Right cardiac atrium (tissue), 5 donors: ENCODE results near the gene LRRC7. TPM values are rescaled to one million over a fixed set of nuclear protein-coding genes. Genes with fewer than 3 reads are reported as not detected.

Source experiments
- ATAC-seq, 2 donors: fragments of 200-7000 bp; cut with Tn5 transposase; one replicate each; pipeline versions ENCODE4 v1.8.0 to v1.9.1; 2020; ENCODE audit warnings: moderate library complexity in 2 of 2, mild to moderate bottlenecking in 1 of 2
- DNase-seq, 3 donors: peaks; one replicate each; pipeline ENCODE4 v3.0.0-alpha.2; 2020
- H3K27ac ChIP-seq: one replicate; pipeline ENCODE4 v1.5.1; 2013; ENCODE audit warnings: mild to moderate bottlenecking, low read length, control low read depth, moderate library complexity
- H3K27me3 ChIP-seq: one replicate; pipeline ENCODE4 v1.6.1; 2013; ENCODE audit not compliant: control insufficient read depth, insufficient read depth
- H3K4me1 ChIP-seq: one replicate; pipeline ENCODE4 v1.6.1; 2013; ENCODE audit warnings: low read length; ENCODE audit not compliant: control insufficient read depth, insufficient read depth
- H3K4me3 ChIP-seq: one replicate; pipeline ENCODE4 v1.5.1; 2013; ENCODE audit warnings: low read length, control low read depth
- H3K9me3 ChIP-seq: one replicate; pipeline ENCODE4 v1.6.1; 2013; ENCODE audit warnings: low read length; ENCODE audit not compliant: control insufficient read depth
- WGBS: extraction: QIAGEN DNeasy Blood & Tissue Kit; methylation state at CpG from one replicate; pipeline ENCODE4 v1.1.7; 2013; 5-methylcytosine and 5-hydroxymethylcytosine counted together
- intact Hi-C, 4 donors: fragments of 100-400 bp; cut with DNase I; formaldehyde crosslinking; loops; one replicate each; pipeline versions ENCODE4 v1.11.0 to v1.14.0; 2022 to 2023
- polyA plus RNA-seq: library from polyadenylated mRNA; stranded (reverse); fragments of 200-250 nt; gene quantifications from one replicate; pipeline ENCODE4 v1.2.3, GENCODE V29; 2013
- total RNA-seq, 4 donors: library from RNA; stranded (reverse); fragmentation: NEBNext Ultra II Directional; extraction: Animal tissue kit (Norgen Biotek cat#: 25700); gene quantifications; one replicate each; pipeline ENCODE4 v1.2.1, GENCODE V29; 2021
- donor health status: healthy with polysubstance abuse.
- donor health status: DM: no; HTN: yes; CAD: no.
- donor health status: DM: no; HTN: no; CAD: no.
- donor health status: DM: no; HTN: yes; CAD: no; lungs with severe emphysema.
- donor health status: DM: yes; HTN: yes; CAD: no.

LRRC7 gene
- total and polyA plus RNA-seq, 5 donors: 0.91 to 6.5 (median 3.4) TPM

DNA sequence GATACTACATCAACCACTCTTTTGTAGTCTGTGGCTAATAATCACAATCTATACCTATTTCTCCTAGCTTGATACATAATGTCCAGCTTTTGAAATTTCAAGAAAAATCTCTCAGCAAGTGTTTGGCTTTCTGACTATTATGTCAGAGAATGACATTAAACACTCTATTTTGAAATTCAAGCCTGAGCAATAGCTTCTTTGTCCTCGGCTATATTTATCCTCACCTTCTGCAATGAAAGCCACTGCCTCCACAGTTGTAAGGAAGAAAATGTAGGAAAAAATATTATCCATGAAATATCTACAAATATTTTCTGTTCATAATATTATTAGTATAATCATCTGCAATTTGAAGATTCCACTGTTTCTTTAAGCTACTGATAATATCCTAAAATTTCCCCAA is 22.1 kb downstream of the LRRC7 start:
- intact Hi-C loops: no loop called here

DNA sequence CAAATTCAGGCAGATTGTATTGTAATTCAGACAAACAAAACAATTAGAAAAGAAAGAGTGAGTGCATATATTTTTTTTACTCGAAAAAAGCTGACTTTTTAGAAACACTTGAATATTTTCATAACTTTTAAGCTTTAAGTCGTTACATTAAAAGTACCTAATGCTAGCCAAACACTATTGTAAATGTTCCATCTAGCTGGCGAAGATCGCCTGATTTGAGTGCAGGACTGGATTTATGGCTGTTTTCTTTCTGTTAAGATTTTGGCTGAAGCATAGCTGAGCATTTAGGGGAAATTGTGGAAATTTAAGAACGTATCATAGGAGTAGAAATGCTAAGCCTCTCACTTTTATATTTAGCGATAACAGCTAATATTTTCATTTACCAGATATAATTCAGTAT is 24.6 kb downstream of the LRRC7 start:
- WGBS: 77% methylated on average over 6 of the region's 6 CpGs
- ATAC-seq: no peak

More for the DNA sequence above, 22.1 kb downstream of the LRRC7 start:
- WGBS: 80% methylated on average over 1 of the region's 1 CpG
- H3K27me3 ChIP-seq: no peaks in the 10 kb centered on the region
- ATAC-seq (no peak), DNase-seq (no peak)
- H3K4me3 ChIP-seq: no peak overlapping the region
- no peak overlapping the region for H3K27ac ChIP-seq
- no peaks in the 10 kb centered on the region for H3K4me1 ChIP-seq
- H3K9me3 ChIP-seq: no peaks in the 10 kb centered on the region

DNA sequence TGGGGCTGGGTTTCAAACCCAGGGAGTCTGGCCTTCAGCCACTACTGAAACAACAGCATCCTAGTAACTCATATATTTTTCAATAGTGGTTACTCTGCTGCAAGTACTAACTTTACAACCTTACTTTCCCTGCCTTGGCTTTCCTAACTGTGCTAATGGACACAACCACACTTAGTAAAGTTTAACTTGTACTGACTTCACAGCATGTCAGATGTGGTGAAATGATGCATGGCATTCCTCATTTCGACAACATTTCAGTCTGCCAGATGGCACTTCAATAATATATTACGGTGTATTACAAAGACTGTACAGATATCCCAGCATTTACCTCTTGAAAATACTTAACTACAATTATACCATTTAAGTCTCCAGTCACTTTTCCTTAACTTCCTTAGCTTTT is 27.8 kb downstream of the LRRC7 start:
- no peaks in the 10 kb centered on the region for H3K4me1 ChIP-seq
- no peaks in the 10 kb centered on the region for H3K27me3 ChIP-seq
- DNase-seq (no peak), ATAC-seq (no peak)
- no peaks in the 10 kb centered on the region for H3K9me3 ChIP-seq
- 83% methylated on average over 2 of the region's 2 CpGs for WGBS
- no peak overlapping the region for H3K4me3 ChIP-seq
- intact Hi-C loops: no loop called here
- no peak overlapping the region for H3K27ac ChIP-seq

More for the DNA sequence above, 24.6 kb downstream of the LRRC7 start:
- no peak overlapping the region for H3K4me3 ChIP-seq
- DNase-seq: no peak
- intact Hi-C loops: no loop called here
- H3K9me3 ChIP-seq: no peaks in the 10 kb centered on the region
- no peaks in the 10 kb centered on the region for H3K27me3 ChIP-seq
- no peak overlapping the region for H3K27ac ChIP-seq
- H3K4me1 ChIP-seq: no peaks in the 10 kb centered on the region

DNA sequence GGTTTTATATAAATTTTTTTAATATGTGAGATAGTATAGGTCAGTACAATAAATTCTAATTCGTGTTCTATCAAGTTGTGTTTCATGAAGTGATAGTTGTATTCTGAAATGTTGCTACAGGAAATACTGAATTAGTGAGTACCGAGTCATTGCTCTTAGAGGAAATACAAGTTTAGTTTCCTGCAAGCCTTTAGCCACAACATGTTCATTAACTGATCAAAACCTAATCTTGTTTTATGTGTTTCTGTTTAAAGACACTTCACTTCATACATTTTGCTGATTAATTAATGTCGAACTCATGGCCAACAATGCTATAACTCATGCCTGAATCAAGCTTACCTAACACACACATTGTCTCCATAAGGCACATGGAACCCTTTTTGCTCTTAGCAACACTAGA is 43.6 kb downstream of the LRRC7 start:
- DNase-seq: no peak
- no peak for ATAC-seq
- WGBS: 56% methylated on average over 3 of the region's 3 CpGs
- no peaks in the 10 kb centered on the region for H3K27me3 ChIP-seq
- H3K4me1 ChIP-seq: peaks cover 2% of the 10 kb centered on the region
- H3K4me3 ChIP-seq: no peak overlapping the region
- H3K9me3 ChIP-seq: no peaks in the 10 kb centered on the region
- no peak overlapping the region for H3K27ac ChIP-seq
- intact Hi-C loops: no loop called here

DNA sequence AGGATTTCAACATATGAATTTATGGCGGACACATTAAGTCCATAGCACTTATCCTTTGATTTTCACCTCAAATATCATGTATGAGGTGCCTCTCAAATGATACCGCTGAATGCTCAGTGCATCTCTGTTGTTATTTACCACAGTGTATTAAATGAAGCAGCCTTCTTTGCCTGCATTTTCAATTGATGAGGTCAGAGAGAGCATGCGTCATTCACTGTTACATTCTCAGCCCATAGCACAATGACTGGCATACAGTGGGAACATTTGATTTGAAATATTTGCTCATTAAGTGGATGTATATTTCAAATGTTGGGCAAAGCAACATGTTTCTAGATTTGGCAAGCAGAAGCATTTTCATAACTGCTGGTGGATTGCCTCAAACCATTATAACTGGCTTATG is 45.7 kb downstream of the LRRC7 start:
- Histone ChIP-seq H3K27me3 (no peaks in the 10 kb centered on the region), H3K27ac (no peak overlapping the region), H3K4me1 (no peaks in the 10 kb centered on the region), H3K9me3 (no peaks in the 10 kb centered on the region), H3K4me3 (no peak overlapping the region)
- ATAC-seq (no peak), DNase-seq (no peak)
- 89% methylated on average over 3 of the region's 3 CpGs for WGBS
- intact Hi-C loops: no loop called here

DNA sequence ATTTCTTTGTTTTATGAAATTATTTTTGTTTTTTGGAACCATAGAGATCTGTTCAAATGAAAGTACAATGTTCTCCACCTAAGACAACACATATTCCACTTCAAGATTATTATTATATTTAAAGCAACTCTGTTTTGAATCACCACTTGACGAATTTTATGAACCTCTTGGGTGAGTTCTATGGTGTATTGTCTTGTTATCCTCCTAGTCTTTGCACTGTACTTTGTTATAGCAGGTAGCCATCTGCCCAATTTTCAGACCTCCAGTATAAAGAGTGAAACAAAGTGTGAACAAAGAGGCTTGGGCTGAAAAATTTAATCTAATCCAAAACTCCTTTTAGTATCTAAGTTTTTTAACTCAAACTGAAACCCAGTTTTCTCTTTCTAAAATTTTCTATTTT is 71.0 kb downstream of the LRRC7 start:
- no peaks in the 10 kb centered on the region for H3K27me3 ChIP-seq
- H3K9me3 ChIP-seq: no peaks in the 10 kb centered on the region
- H3K4me1 ChIP-seq: no peaks in the 10 kb centered on the region
- intact Hi-C loops: no loop called here
- 70% methylated on average over 1 of the region's 1 CpG for WGBS
- no peak overlapping the region for H3K4me3 ChIP-seq
- no peak for DNase-seq
- no peak for ATAC-seq
- H3K27ac ChIP-seq: no peak overlapping the region

DNA sequence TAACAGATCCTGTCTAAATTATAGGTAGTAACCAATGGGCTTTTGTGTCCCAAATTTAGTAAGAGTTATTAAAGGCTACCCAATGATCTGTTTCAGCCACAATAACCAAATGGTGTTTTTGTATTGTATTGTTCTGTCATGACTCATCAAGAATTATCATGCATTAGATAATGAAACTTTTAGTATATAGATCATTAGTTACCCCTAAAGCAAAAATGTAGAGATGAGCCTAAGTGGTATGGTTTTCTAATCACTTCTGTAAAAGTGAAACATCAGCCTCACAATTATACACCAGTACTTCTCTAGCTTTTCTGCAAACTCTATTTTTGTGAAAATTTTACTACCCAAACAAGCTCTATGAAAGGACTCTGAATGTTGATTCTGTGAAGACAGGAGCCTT is 71.4 kb downstream of the LRRC7 start:
- Histone ChIP-seq H3K27me3 (no peaks in the 10 kb centered on the region), H3K4me1 (no peaks in the 10 kb centered on the region), H3K9me3 (no peaks in the 10 kb centered on the region), H3K4me3 (no peak overlapping the region), H3K27ac (no peak overlapping the region)
- intact Hi-C loops: no loop called here
- DNase-seq (no peak), ATAC-seq (no peak)

DNA sequence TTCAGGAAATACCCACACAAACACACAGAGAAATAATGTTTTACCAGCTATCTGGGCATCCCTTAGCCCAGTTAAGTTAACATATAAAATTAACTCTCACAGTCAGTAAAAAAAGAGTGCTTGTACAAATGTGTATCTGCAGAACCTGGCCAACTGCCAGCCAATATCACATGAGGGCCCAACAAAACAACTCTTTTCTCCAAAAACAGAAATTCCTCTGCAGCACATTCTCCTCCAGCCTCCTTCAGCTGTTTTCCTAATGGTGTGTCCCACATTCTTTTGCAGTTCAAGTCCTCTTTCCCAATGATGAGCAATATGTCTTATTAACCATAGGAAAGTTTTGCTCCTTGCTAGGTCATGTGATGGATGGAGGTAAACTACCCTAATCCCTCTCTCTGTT is 75.5 kb downstream of the LRRC7 start:
- no peak overlapping the region for H3K4me3 ChIP-seq
- ATAC-seq (no peak), DNase-seq (no peak)
- intact Hi-C loops: no loop called here
- no peak overlapping the region for H3K27ac ChIP-seq
- H3K27me3 ChIP-seq: no peaks in the 10 kb centered on the region
- no peaks in the 10 kb centered on the region for H3K4me1 ChIP-seq
- no peaks in the 10 kb centered on the region for H3K9me3 ChIP-seq

DNA sequence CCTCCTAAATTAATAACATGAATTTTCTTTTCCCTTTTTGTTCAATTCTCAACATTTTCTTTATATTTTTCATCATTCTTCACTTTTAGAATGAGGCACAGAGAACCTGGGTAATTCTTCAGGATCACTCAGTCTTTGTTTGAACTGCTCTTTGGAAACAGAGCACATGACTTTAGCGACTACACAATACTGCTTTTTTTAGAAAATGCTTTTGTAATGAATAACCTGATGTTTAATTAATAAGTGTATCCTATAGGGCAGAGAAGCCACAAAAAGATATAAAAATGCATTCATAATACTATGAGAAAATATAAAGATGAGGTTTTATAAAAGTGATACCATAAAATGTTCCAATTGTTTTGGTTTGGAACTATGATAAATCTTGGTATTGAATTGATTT is 77.8 kb downstream of the LRRC7 start:
- Histone ChIP-seq H3K4me1 (no peaks in the 10 kb centered on the region), H3K27ac (no peak overlapping the region), H3K27me3 (no peaks in the 10 kb centered on the region), H3K9me3 (no peaks in the 10 kb centered on the region), H3K4me3 (no peak overlapping the region)
- intact Hi-C loops: no loop called here
- no peak for ATAC-seq
- 80% methylated on average over 1 of the region's 1 CpG for WGBS
- no peak for DNase-seq

DNA sequence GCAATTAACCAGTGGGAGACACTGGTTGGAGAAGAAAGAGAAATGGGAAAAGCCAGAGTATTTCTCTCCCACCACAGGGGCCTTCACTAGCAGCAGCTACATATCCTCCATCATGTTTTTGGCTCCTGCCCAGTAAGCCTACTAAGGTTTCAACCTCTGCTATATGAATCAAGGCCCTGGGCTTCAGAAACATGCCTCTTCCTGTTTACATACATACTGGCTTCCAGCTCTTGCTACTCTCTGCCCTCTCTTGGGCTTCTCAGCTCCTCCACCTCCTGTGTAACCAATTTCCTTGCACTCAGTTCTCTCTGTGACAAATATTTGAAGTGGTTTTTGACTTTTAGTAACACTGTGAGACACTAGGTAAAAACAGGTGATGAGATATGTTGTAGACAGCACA is 80.8 kb downstream of the LRRC7 start:
- no peaks in the 10 kb centered on the region for H3K9me3 ChIP-seq
- no peak overlapping the region for H3K27ac ChIP-seq
- intact Hi-C loops: no loop called here
- DNase-seq: no peak
- H3K4me3 ChIP-seq: no peak overlapping the region
- ATAC-seq: no peak
- H3K27me3 ChIP-seq: no peaks in the 10 kb centered on the region
- H3K4me1 ChIP-seq: no peaks in the 10 kb centered on the region

DNA sequence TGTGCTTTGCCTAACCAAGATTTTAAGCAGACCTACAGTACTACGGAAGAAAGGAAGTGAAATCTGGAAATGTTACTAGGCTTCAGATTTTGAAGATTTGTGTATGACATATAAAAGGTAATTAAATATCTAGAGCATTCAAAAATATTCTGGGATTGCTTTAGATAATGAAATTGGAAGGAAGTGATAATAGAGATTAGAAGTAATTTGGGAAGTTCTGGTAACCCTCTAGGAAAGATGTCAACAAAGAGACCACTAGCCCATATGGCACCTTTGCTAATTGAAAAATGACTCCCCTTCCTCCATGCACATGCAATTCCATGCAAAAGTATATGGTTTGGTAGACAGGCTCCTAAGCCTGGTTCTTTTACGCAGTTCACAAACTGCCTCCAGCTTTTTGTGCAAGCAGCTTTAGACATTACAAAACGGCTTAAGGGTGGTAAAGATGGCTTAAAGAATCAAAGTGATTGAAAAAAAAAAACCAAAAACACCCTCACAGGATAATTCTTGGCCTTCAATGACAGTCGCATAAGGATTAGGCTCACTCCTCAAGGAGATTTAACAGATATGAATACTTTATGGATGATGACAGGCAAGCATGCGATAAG is 81.8 kb downstream of the LRRC7 start:
- Histone ChIP-seq H3K4me3 (no peak overlapping the region), H3K4me1 (no peaks in the 10 kb centered on the region), H3K9me3 (no peaks in the 10 kb centered on the region), H3K27me3 (no peaks in the 10 kb centered on the region), H3K27ac (no peak overlapping the region)
- intact Hi-C loops: no loop called here
- 84% methylated on average over 5 of the region's 5 CpGs for WGBS
- ATAC-seq (no peak), DNase-seq (no peak)

DNA sequence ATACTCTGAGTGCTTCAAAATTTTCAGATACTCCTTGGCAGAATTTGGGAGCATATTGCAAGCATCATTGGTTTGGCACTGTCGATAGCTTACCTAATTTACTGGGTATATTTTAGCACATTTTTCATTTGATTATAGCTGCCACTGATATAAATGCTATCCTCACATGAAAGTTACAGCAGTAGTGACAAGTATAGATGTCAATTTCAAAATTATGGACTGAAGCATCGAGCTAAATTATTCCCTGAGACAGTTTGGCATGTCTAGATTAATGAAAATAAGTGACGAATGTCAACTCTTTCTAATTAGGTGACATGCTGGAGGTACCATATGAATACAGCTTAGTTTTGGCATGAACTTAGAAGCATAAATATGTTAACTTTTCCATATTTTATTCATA is 83.1 kb downstream of the LRRC7 start:
- 87% methylated on average over 3 of the region's 3 CpGs for WGBS

More for the DNA sequence above, 83.1 kb downstream of the LRRC7 start:
- H3K27ac ChIP-seq: no peak overlapping the region
- DNase-seq (no peak), ATAC-seq (no peak)
- H3K4me3 ChIP-seq: no peak overlapping the region
- no peaks in the 10 kb centered on the region for H3K9me3 ChIP-seq
- H3K4me1 ChIP-seq: no peaks in the 10 kb centered on the region
- intact Hi-C loops: no loop called here
- no peaks in the 10 kb centered on the region for H3K27me3 ChIP-seq
